Gastroesophageal sphincter (tissue), 4 donors: ENCODE data around the gene CYP8B1. TPM values are rescaled to one million over a fixed set of nuclear protein-coding genes. Genes with fewer than 3 reads are reported as not detected.
"Not testable (repeated sequence)": the region's sequence is repeated elsewhere in the genome, so short reads cannot be mapped to it uniquely, and the experiment has no call there.

Experiments
- ATAC-seq: fragments of 150-250 bp; one replicate; pipeline ENCODE4 v1.9.1; 2016; ENCODE audit warnings: mild to moderate bottlenecking, moderate library complexity
- H3K27ac ChIP-seq, 4 donors: fragments of 200-600 bp; sonication (generic) in 3 of 4; 1 replicate in 3 of 4; 2 replicates in 1 of 4; pipeline ENCODE4 v1.5.1; 2016 to 2019
- H3K27me3 ChIP-seq: fragments of 200-600 bp; sonication (generic); one replicate; pipeline ENCODE4 v1.5.1; 2019
- H3K36me3 ChIP-seq, 2 donors: fragments of 200-600 bp; sonication (generic); one replicate each; pipeline ENCODE4 v1.5.1; 2019; ENCODE audit warnings: control low read depth in 1 of 2
- H3K4me1 ChIP-seq, 3 donors: fragments of 200-600 bp; sonication (generic); 1 replicate in 2 of 3; 2 replicates in 1 of 3; pipeline ENCODE4 v1.5.1; 2016 to 2019; ENCODE audit warnings: control low read depth in 2 of 3
- H3K4me3 ChIP-seq, 2 donors: fragments of 200-600 bp; sonication (generic); one replicate each; pipeline ENCODE4 v1.5.1; 2019; ENCODE audit warnings: mild to moderate bottlenecking in 1 of 2, moderate library complexity in 1 of 2
- H3K9me3 ChIP-seq, 3 donors: fragments of 200-600 bp; sonication (generic); one replicate each; pipeline ENCODE4 v1.5.1; 2017 to 2019; ENCODE audit warnings: control low read depth in 2 of 3
- CTCF ChIP-seq, 4 experiments: fragments of 200-600 bp in 2 of 4; fragments of 450-650 bp in 2 of 4; sonication (generic) in 1 of 4; IDR thresholded peaks; one replicate each; pipeline ENCODE4 v1.5.1; 2017 to 2019; ENCODE audit warnings: antibody characterized with exemption in 4 of 4, mild to moderate bottlenecking in 2 of 4, moderate library complexity in 2 of 4
- EP300 ChIP-seq: sonication (generic); formaldehyde crosslinking; IDR thresholded peaks from one replicate; pipeline ENCODE4 v1.6.1; 2017; ENCODE audit warnings: antibody characterized with exemption, mild to moderate bottlenecking
- POLR2A ChIP-seq, 2 donors: fragments of 450-650 bp; IDR thresholded peaks; one replicate each; pipeline ENCODE4 v1.6.1; 2017; ENCODE audit warnings: antibody characterized with exemption in 2 of 2, mild to moderate bottlenecking in 2 of 2, moderate library complexity in 1 of 2
- POLR2AphosphoS5 ChIP-seq: sonication (generic); formaldehyde crosslinking; IDR thresholded peaks from one replicate; pipeline ENCODE4 v1.6.1; 2017; ENCODE audit warnings: antibody characterized with exemption
- WGBS, 2 donors: methylation state at CpG; one replicate each; pipeline ENCODE4 v1.1.5; 2018; ENCODE audit warnings: low coverage in 1 of 2; 5-methylcytosine and 5-hydroxymethylcytosine counted together
- total RNA-seq, 4 donors: library from RNA; depleted of rRNA; stranded (reverse); fragments of >200 nt; gene quantifications; one replicate each; pipeline ENCODE4 v1.1.0, GENCODE V29; 2016

The CYP8B1 gene
- total RNA-seq, 4 donors from 2014 or later = not detected

- Histone ChIP-seq H3K27ac (no peak overlapping the region), H3K27me3 (no peaks in the 10 kb centered on the region), H3K9me3 (no peaks in the 10 kb centered on the region), H3K4me1 (peaks cover 0 to 3% (median 0%) of the 10 kb centered on the region in 3 donors), H3K36me3 (no peaks in the 10 kb centered on the region), H3K4me3 (no peak overlapping the region)
- 82% methylated on average over 1 of the region's 1 CpG; no CpG with 5 or more reads in 1 of the 2 donors for WGBS, 2 donors
- no peak for ATAC-seq
- TF ChIP-seq EP300 (no peak), CTCF (IDR thresholded peaks at IDR 0.05) (no peak), POLR2AphosphoS5 (no peak), POLR2A (IDR thresholded peaks at IDR 0.05) (no peak)
Measured at GRCh38 chr3:42886294-42886822, 10.7 kb upstream of the CYP8B1 start.

GRCh38 chr3:42884324-42884723, 8.6 kb upstream of the CYP8B1 start:
- WGBS, 2 donors = 72 to 88% methylated on average over 2 of the region's 2 CpGs

GRCh38 chr3:42883251-42883930, 7.7 kb upstream of the CYP8B1 start:
- WGBS, 2 donors = 71 to 72% methylated on average over 5 to 6 of the region's 6 CpGs
- ATAC-seq, H3K4me3 ChIP-seq: not testable (repeated sequence)

More at GRCh38 chr3:42884324-42884723, 8.6 kb upstream of the CYP8B1 start:
- Histone ChIP-seq H3K4me1 (peaks cover 0 to 14% (median 5%) of the 10 kb centered on the region in 3 donors), H3K36me3 (no peaks in the 10 kb centered on the region), H3K4me3 (no peak overlapping the region), H3K27me3 (no peaks in the 10 kb centered on the region), H3K9me3 (no peaks in the 10 kb centered on the region), H3K27ac (no peak overlapping the region)
- no peak for ATAC-seq
- TF ChIP-seq CTCF (IDR thresholded peaks at IDR 0.05) = no peak

DNA sequence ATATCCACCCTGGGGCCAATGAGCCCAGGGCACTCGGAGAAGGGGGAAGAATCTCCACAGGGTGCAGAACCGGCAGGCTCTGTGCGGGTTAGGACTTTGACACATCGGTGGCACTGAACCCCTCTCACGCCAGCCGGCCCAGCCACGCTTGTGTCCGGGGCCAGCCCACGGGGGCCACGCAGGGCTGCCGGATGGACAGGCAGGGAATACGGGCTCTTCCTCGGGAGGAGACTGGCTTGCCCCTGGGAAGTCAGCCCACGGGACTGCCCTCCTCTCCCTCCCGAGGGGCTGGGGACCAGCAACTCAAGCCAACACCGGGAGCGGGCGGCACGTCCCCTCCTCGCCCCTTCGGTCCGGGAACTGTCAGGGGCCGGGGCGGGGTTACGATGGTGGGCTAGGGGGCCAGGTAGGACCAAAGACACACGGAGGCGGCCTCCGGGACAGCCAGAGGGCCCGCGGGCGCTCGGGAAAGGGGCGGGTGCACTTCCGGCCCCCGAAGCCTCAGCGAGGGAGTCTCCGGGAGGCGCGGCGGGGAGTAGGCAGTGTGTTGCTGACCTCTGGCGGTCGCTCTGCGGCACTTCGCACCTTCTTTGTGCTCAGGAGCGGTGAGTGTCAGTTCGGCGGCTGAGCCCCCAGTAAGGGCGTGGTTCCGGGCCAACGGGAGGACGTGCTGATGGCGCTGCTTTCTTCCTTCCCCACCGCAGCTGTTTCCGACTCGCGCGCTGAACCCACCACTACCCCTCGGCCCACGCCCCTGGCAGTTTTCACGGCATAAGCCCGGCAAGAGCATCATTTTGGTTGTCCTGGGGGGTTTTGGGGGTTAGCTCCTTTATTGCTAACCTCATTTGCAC, 5.1 kb upstream of the CYP8B1 start:
- no peaks in the 10 kb centered on the region for H3K27me3 ChIP-seq
- ATAC-seq = peak; percentile 97
- no CpG with 5 or more reads among the region's 61 CpGs for WGBS, 2 donors
- H3K27ac ChIP-seq = peak overlapping the region; percentile 19 to 85 (median 82)
- TF ChIP-seq POLR2AphosphoS5 (peak; percentile 50), EP300 (no peak), CTCF (IDR thresholded peaks at IDR 0.05) (peak; percentile 80 to 97 (median 96)), POLR2A (IDR thresholded peaks at IDR 0.05) (peak; percentile 27 to 41)
- H3K36me3 ChIP-seq = no peaks in the 10 kb centered on the region
- peaks cover 0 to 14% (median 5%) of the 10 kb centered on the region in 3 donors for H3K4me1 ChIP-seq
- peak overlapping the region; percentile 46 to 66 for H3K4me3 ChIP-seq
- no peaks in the 10 kb centered on the region for H3K9me3 ChIP-seq

More at GRCh38 chr3:42883251-42883930, 7.7 kb upstream of the CYP8B1 start:
- H3K27me3 ChIP-seq, H3K36me3 ChIP-seq, H3K9me3 ChIP-seq, H3K27ac ChIP-seq: not testable (repeated sequence)
- H3K4me1 ChIP-seq = peaks cover 0 to 14% (median 5%) of the 10 kb centered on the region in 3 donors

- Histone ChIP-seq H3K36me3 (no peaks in the 10 kb centered on the region), H3K27ac (peak overlapping the region in 2 of 4 donors; percentile 80 to 85), H3K4me1 (peaks cover 0 to 14% (median 5%) of the 10 kb centered on the region in 3 donors), H3K27me3 (no peaks in the 10 kb centered on the region), H3K9me3 (no peaks in the 10 kb centered on the region), H3K4me3 (peak overlapping the region in 1 of 2 donors; percentile 66)
- ATAC-seq = no peak
- TF ChIP-seq POLR2AphosphoS5 (no peak), POLR2A (IDR thresholded peaks at IDR 0.05) (no peak), EP300 (no peak), CTCF (IDR thresholded peaks at IDR 0.05) (no peak)
- 84% methylated on average over 7 of the region's 9 CpGs; no CpG with 5 or more reads in 1 of the 2 donors for WGBS, 2 donors
Measured at GRCh38 chr3:42880183-42880582, 4.5 kb upstream of the CYP8B1 start.
